SU-DHL-6 (cell line): Measurements from ENCODE around the gene ANXA9.
A peak's percentile ranks its signal among the peaks of the same experiment; 100 is the strongest.

Experiments used
- H2AFZ ChIP-seq: fragments of 200-600 bp; sonication (generic); 2 replicates; pipeline ENCODE4 v1.6.1; 2014; ENCODE audit warnings: low read depth, mild to moderate bottlenecking, moderate library complexity, mixed read lengths, antibody characterized with exemption, low read length; ENCODE audit not compliant: severe bottlenecking
- H3F3A ChIP-seq: fragments of 200-600 bp; shearing (Covaris generic); 2 replicates; pipeline ENCODE4 v1.6.0; 2016; ENCODE audit warnings: antibody characterized with exemption, mild to moderate bottlenecking; ENCODE audit not compliant: insufficient read depth
- H3K27ac ChIP-seq: fragments of 200-600 bp; sonication (generic); 2 replicates; pipeline ENCODE4 v1.5.1; 2016; ENCODE audit warnings: low read depth, mild to moderate bottlenecking, low read length, moderate library complexity, mixed read lengths
- H3K27me3 ChIP-seq: fragments of 200-600 bp; sonication (generic), shearing (Covaris generic); 2 replicates; pipeline ENCODE4 v1.6.0; 2014; ENCODE audit warnings: mild to moderate bottlenecking, low read length
- H3K36me3 ChIP-seq: fragments of 200-600 bp; sonication (generic); 2 replicates; pipeline ENCODE4 v1.6.1; 2014; ENCODE audit warnings: mild to moderate bottlenecking, low read length, mixed read lengths
- H3K4me2 ChIP-seq: fragments of 300-600, 200-600 bp; shearing (Covaris generic), sonication (generic); 2 replicates; pipeline ENCODE4 v1.6.0; 2014; ENCODE audit warnings: low read length, low read depth, mild to moderate bottlenecking; ENCODE audit not compliant: poor library complexity, severe bottlenecking
- H3K4me3 ChIP-seq: fragments of 200-600 bp; sonication (generic); 2 replicates; pipeline ENCODE4 v1.5.1; 2014; ENCODE audit warnings: antibody characterized with exemption, low read length, mild to moderate bottlenecking, mixed read lengths; ENCODE audit not compliant: insufficient read depth, poor library complexity, severe bottlenecking
- H3K79me2 ChIP-seq: fragments of 200-600 bp; sonication (generic); 2 replicates; pipeline ENCODE4 v1.6.1; 2014; ENCODE audit warnings: mild to moderate bottlenecking, low read length, moderate library complexity; ENCODE audit not compliant: insufficient read depth
- H3K9ac ChIP-seq: fragments of 200-600 bp; sonication (generic); 2 replicates; pipeline ENCODE4 v1.7.0; 2014; ENCODE audit warnings: mild to moderate bottlenecking, low read length
- H3K9me2 ChIP-seq: fragments of 200-600 bp; sonication (generic); replicated peaks from 2 replicates; pipeline ENCODE4 v1.6.1; 2014; ENCODE audit warnings: low read length; ENCODE audit not compliant: insufficient read depth
- H3K9me3 ChIP-seq: fragments of 200-600 bp; sonication (generic); 2 replicates; pipeline ENCODE4 v1.6.1; 2014; ENCODE audit warnings: low read length, mixed read lengths; ENCODE audit not compliant: insufficient read depth
- H4K20me1 ChIP-seq: fragments of 200-600 bp; sonication (generic); 2 replicates; pipeline ENCODE4 v1.6.1; 2014; ENCODE audit warnings: low read depth, mild to moderate bottlenecking, antibody characterized with exemption, low read length, moderate library complexity, mixed read lengths
- CTCF ChIP-seq: fragments of 200-600 bp; sonication (generic); IDR thresholded peaks from one replicate; pipeline ENCODE4 v1.5.1; 2017; ENCODE audit warnings: antibody characterized with exemption, mild to moderate bottlenecking, low read length, moderate library complexity; ENCODE audit not compliant: insufficient read depth, poor library complexity, severe bottlenecking
- EZH2phosphoT487 ChIP-seq: fragments of 200-600 bp; sonication (generic), shearing (Covaris generic); conservative IDR thresholded peaks from 2 replicates; pipeline ENCODE4 v1.6.1; 2018; ENCODE audit warnings: mild to moderate bottlenecking, antibody characterized with exemption, low read length, moderate library complexity, mixed read lengths

The ANXA9 gene

GRCh38 chr1:151013518-151013917 lies 31.4 kb downstream of the ANXA9 start:
- H3K9ac ChIP-seq = no peak overlapping the region

DNA sequence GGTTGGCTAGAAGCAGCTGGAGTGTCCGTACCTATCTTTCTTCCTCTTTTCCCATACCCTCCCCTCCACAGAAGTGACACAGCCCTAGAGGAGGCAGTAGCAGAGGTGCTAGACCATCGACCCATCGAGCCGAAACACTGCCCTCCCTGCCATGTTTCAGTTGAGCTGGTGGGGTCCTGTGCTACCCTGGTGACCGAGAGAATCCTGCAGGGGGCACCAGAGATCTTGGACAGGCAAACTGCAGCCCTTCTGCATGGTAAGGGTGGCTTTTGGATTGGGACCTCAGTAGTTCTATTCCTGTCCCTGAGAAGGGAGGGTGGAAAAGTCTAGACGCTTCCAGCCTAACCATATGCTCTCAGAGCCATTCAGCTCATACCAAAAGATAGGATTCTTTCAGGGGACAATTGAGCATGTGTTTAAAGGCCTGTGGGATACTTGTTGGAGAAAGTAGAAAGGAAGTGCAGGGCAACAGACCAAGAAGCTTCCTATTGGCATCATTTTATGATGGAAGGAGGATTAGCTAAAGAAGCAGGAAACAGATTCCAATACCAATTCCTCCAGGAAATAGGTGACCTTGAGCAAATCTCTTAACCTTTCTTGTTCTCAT lies 42.6 kb downstream of the ANXA9 start:
- H2AFZ ChIP-seq = no peak overlapping the region
- H3K27me3 ChIP-seq = no peaks in the 10 kb centered on the region
- no peaks in the 10 kb centered on the region for H3K9me3 ChIP-seq
- H3K79me2 ChIP-seq = no peaks in the 10 kb centered on the region
- H3K9me2 ChIP-seq = no peaks in the 10 kb centered on the region
- H3K4me3 ChIP-seq = no peak overlapping the region
- no peaks in the 10 kb centered on the region; the same call in 1 of the 2 replicates for H3K36me3 ChIP-seq
- no peaks in the 10 kb centered on the region for H3F3A ChIP-seq
- no peaks in the 10 kb centered on the region for H4K20me1 ChIP-seq
- H3K4me2 ChIP-seq = no peak overlapping the region
- no peak overlapping the region for H3K27ac ChIP-seq
- no peak overlapping the region for H3K9ac ChIP-seq
- TF ChIP-seq CTCF (peak; percentile 84), EZH2phosphoT487 (no peak)

More at GRCh38 chr1:151013518-151013917, 31.4 kb downstream of the ANXA9 start:
- peaks cover 12% of the 10 kb centered on the region; the same call in 1 of the 2 replicates for H3K79me2 ChIP-seq
- H3K4me3 ChIP-seq = no peak overlapping the region
- H2AFZ ChIP-seq = no peak overlapping the region
- no peak for TF ChIP-seq EZH2phosphoT487
- no peak for TF ChIP-seq CTCF
- no peak overlapping the region for H3K27ac ChIP-seq
- no peak overlapping the region for H3K4me2 ChIP-seq
- no peaks in the 10 kb centered on the region for H3K27me3 ChIP-seq
- H3K9me2 ChIP-seq = no peaks in the 10 kb centered on the region
- no peaks in the 10 kb centered on the region for H3K9me3 ChIP-seq
- no peaks in the 10 kb centered on the region for H4K20me1 ChIP-seq
- no peaks in the 10 kb centered on the region for H3F3A ChIP-seq
- H3K36me3 ChIP-seq = no peaks in the 10 kb centered on the region

DNA sequence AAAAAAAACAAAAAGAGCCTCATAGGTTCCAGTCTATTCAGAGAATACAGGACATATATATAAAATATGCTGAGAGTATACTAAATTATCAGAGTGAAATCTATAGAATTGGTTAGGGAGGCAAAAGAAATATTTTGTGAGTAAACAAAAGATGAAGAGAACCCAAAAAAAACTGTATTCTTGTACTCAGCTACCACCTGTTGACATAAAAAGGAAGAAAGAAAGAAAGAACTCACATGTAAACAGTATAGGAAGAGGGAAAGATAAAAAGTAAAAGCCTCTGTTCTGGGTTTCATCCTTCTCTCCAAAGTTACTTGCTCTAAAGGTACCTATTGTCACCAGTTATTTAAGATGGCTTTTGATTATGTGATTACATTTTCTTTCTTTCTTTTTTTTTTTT lies 44.4 kb downstream of the ANXA9 start:
- Histone ChIP-seq H3K4me3 (no peak overlapping the region), H3K9ac (no peak overlapping the region), H2AFZ (no peak overlapping the region), H3K9me2 (no peaks in the 10 kb centered on the region), H3K36me3 (no peaks in the 10 kb centered on the region; the same call in 1 of the 2 replicates), H3K27me3 (no peaks in the 10 kb centered on the region), H3K9me3 (no peaks in the 10 kb centered on the region), H3K27ac (no peak overlapping the region), H3K4me2 (no peak overlapping the region), H3K79me2 (no peaks in the 10 kb centered on the region), H4K20me1 (no peaks in the 10 kb centered on the region), H3F3A (no peaks in the 10 kb centered on the region)
- TF ChIP-seq EZH2phosphoT487 (no peak), CTCF (no peak)
